Metanephros (tissue), 1 donor: ENCODE results near the gene PCDHGC3. TPM values are rescaled to one million over a fixed set of nuclear protein-coding genes. Genes with fewer than 3 reads are reported as not detected.

ENCODE experiments used
- total RNA-seq: library from RNA; depleted of rRNA; stranded (reverse); fragments of >200 nt; gene quantifications from one replicate; pipeline ENCODE4 v1.2.3, GENCODE V29; 2014

Gene PCDHGC3
- 71.1 TPM for total RNA-seq

GRCh38 chr5:141475625-141476131, at the start of gene PCDHGC3:
Gene PCDHGC3, plus strand, starts transcription at chr5:141475966. Its CDS starts 151 bp downstream, at chr5:141476117.

GRCh38 chr5:141430332-141431113, 45.2 kb upstream of the PCDHGC3 start, which contains the start of gene PCDHGA12:
Gene PCDHGA12, plus strand, starts transcription at chr5:141430507. Its CDS starts 253 bp downstream, at chr5:141430760.

GRCh38 chr5:141484641-141485311, 9.0 kb downstream of the PCDHGC3 start, which contains the start of gene PCDHGC4:
Gene PCDHGC4, plus strand, starts transcription at chr5:141485030. Its CDS starts 144 bp downstream, at chr5:141485174.

GRCh38 chr5:141488591-141489561, 13.1 kb downstream of the PCDHGC3 start, which contains the start of gene PCDHGC5:
Gene PCDHGC5, plus strand, starts transcription at chr5:141489081. Its CDS starts 160 bp downstream, at chr5:141489241.

Other genes starting within 250 kb of the PCDHGC3 start
- gene PCDHB15, start 230.6 kb upstream of the PCDHGC3 start, total RNA-seq, result 11.0 TPM
- gene SLC25A2, start 171.9 kb upstream of the PCDHGC3 start, total RNA-seq, result 0.35 TPM
- gene TAF7, start 155.2 kb upstream of the PCDHGC3 start, total RNA-seq, result 76.2 TPM
- gene PCDHGA1, start 145.5 kb upstream of the PCDHGC3 start, total RNA-seq, result 1.1 TPM
- 10.2 TPM for gene PCDHGA2, start 137.2 kb upstream of the PCDHGC3 start, total RNA-seq
- gene PCDHGA3, start 132.1 kb upstream of the PCDHGC3 start, total RNA-seq, result 4.8 TPM
- gene PCDHGB1, start 125.9 kb upstream of the PCDHGC3 start, total RNA-seq, result 6.0 TPM
- 6.4 TPM for gene PCDHGA4, start 120.9 kb upstream of the PCDHGC3 start, total RNA-seq
- 8.8 TPM for gene PCDHGB2, start 116.0 kb upstream of the PCDHGC3 start, total RNA-seq
- gene PCDHGA5, start 111.8 kb upstream of the PCDHGC3 start, total RNA-seq, result 8.7 TPM
- 7.1 TPM for gene PCDHGB3, start 105.7 kb upstream of the PCDHGC3 start, total RNA-seq
- gene PCDHGA6, start 102.1 kb upstream of the PCDHGC3 start, total RNA-seq, result 10.3 TPM
- 8.0 TPM for gene PCDHGA7, start 93.2 kb upstream of the PCDHGC3 start, total RNA-seq
- gene PCDHGB4, start 88.3 kb upstream of the PCDHGC3 start, total RNA-seq, result 14.1 TPM
- 6.2 TPM for gene PCDHGA8, start 83.3 kb upstream of the PCDHGC3 start, total RNA-seq
- gene PCDHGB5, start 78.0 kb upstream of the PCDHGC3 start, total RNA-seq, result 14.1 TPM
- gene PCDHGA9, start 73.2 kb upstream of the PCDHGC3 start, total RNA-seq, result 9.8 TPM
- gene PCDHGB6, start 67.9 kb upstream of the PCDHGC3 start, total RNA-seq, result 12.3 TPM
- gene PCDHGA10, start 63.0 kb upstream of the PCDHGC3 start, total RNA-seq, result 9.1 TPM
- gene PCDHGB7, start 58.3 kb upstream of the PCDHGC3 start, total RNA-seq, result 15.8 TPM
- gene PCDHGA11, start 54.9 kb upstream of the PCDHGC3 start, total RNA-seq, result 10.0 TPM
- 10.0 TPM for gene PCDHGA12, start 45.5 kb upstream of the PCDHGC3 start, total RNA-seq
- 9.6 TPM for gene PCDHGC4, start 9.1 kb downstream of the PCDHGC3 start, total RNA-seq
- gene PCDHGC5, start 13.1 kb downstream of the PCDHGC3 start, total RNA-seq, result 4.8 TPM
- gene DIAPH1, start 143.0 kb downstream of the PCDHGC3 start, total RNA-seq, result 37.0 TPM
- gene HDAC3, start 160.9 kb downstream of the PCDHGC3 start, total RNA-seq, result 57.7 TPM
- 1.2 TPM for gene RELL2, start 161.0 kb downstream of the PCDHGC3 start, total RNA-seq
- gene FCHSD1, start 175.5 kb downstream of the PCDHGC3 start, total RNA-seq, result 12.4 TPM
- gene ARAP3, start 206.3 kb downstream of the PCDHGC3 start, total RNA-seq, result 17.6 TPM